Right lobe of liver (tissue), 4 donors: ENCODE measurements around the gene LIPJ.

Experiments
- POLR2A ChIP-seq: fragments of 450-650 bp; IDR thresholded peaks from one replicate; pipeline ENCODE4 v1.6.1; 2017; ENCODE audit warnings: antibody characterized with exemption, mild to moderate bottlenecking
- TF ChIP-seq, protein P1 (sequence below), 4 donors: fragments of 200-600 bp in 3 of 4; fragments of 450-650 bp in 1 of 4; IDR thresholded peaks; one replicate each; pipeline versions ENCODE4 v1.5.1 to v1.8.0; 2016 to 2022; ENCODE audit warnings: antibody characterized with exemption in 4 of 4, mild to moderate bottlenecking in 2 of 4
- donor health status: DM: no; HTN: no; CAD: no.
- donor health status: DM: no; HTN: no; CAD: no.
- donor health status: DM: no; HTN: yes; CAD: no.

DNA sequence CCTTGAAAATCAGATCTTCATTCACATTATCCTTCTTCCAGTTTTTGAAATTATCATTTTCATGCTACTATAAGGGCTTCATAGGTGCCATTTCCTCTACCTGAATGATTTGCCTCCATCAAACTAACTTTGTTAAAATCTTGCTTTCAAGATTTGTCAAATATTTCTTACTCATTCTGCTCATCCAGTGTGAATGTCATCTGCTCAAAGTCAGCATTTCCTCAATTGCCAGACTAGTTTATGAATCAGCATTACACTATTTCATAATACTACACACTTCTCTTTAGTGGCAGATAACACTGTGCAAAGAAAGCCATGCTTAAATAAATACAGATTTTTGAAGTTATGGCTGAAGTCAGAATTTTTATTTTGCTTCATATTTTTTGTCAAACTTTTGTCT lies 56.4 kb downstream of the LIPJ start:
- TF ChIP-seq, protein P1, sequence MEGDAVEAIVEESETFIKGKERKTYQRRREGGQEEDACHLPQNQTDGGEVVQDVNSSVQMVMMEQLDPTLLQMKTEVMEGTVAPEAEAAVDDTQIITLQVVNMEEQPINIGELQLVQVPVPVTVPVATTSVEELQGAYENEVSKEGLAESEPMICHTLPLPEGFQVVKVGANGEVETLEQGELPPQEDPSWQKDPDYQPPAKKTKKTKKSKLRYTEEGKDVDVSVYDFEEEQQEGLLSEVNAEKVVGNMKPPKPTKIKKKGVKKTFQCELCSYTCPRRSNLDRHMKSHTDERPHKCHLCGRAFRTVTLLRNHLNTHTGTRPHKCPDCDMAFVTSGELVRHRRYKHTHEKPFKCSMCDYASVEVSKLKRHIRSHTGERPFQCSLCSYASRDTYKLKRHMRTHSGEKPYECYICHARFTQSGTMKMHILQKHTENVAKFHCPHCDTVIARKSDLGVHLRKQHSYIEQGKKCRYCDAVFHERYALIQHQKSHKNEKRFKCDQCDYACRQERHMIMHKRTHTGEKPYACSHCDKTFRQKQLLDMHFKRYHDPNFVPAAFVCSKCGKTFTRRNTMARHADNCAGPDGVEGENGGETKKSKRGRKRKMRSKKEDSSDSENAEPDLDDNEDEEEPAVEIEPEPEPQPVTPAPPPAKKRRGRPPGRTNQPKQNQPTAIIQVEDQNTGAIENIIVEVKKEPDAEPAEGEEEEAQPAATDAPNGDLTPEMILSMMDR (IDR thresholded peaks at IDR 0.05): no peak
- no peak for TF ChIP-seq POLR2A
